GM21360 (cell line): ENCODE results near the gene CNIH3.
A peak's percentile ranks its signal among the peaks of the same experiment; 100 is the strongest.

Source experiments
- ATAC-seq: cut with Tn5 transposase; IDR thresholded peaks from one replicate; pipeline ENCODE4 v1.9.1; 2021; ENCODE audit warnings: mild to moderate bottlenecking, moderate library complexity; ENCODE audit not compliant: unreplicated experiment

CNIH3 gene

DNA sequence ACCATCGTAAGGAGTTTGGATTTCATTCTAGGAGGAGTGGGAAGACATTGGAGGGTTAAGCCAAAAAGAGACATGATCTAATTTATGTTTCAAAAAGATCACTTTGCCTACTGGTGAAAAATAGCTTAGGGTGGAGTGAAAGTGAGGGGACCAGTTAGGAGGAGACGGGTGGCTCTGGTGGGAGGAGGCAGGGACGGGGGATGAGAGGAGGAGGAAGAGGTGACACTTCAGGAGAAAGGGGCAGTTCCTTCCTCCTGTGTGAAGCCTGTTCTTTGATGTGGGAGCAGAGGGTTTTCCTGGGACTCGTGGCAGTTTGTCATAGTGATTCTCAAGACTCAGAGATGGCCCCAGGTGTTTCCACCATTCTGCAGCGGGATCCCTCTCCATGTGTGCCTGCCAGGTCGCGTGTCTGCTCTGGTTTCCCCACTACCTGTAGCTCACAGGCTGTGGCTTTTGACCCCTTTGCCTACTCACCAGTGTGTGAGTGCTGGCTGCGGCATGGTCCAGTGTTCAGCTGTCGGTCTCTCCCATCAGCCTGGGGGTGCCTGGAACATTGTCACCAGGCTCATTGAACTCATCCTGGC is 102.4 kb downstream of the CNIH3 start:
- no peak for ATAC-seq

DNA sequence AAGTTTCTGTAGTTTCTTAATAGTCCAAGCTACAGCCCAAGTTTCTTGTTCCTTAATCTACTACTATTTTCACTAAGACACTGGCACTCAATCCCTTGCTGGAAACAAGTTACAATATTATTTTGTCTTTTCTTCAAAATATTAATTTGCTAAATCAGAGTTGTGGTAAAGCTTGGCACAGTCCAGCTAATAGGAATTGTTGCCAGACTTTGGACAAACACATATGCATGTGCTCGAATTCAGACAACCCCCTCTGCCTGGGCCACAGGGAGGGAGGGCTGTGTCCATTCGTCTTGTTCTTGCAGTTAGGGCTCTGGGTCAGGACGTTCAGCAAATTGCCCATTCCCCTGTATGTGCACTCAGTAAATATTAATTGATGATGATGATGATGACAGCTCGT is 103.6 kb downstream of the CNIH3 start:
- no peak for ATAC-seq

DNA sequence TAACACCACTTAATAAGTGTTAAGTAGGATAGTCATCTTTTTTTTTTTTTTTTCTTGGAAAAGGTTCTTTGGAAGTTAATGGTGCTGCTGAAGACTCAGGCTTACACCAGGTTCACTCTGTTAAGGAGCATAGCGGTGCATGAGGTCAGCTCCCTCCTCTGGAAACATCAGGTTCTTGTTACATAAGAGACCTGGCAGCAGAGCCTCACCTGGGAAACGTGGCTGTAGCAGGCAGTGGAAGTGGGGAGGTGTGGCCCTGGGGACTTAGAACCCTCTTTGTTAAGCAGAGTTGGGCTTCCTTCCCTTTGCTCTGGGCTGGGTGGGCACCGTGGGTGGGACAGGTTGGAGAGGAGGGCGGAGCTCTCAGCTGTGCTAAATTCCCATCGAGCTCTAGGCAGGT is 104.1 kb downstream of the CNIH3 start:
- no peak for ATAC-seq

DNA sequence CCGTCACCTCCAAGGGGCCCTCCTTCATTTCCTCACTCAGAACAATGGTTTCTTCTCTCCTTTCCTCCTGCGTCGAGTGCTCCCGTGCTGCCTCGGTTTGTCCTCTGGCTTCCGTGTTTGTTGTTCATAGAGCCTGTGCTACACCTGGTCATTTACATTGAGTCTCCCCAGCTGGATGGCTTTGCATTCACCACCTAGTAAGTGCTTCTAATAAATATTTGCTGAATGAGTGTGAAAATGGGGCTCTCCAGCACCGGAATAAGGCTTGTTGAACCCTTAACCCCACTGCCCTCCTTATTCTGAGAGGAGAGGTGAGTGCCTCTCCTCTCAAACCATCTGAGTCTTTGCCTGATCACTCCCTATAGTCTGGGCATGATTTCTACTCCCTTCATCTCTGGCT is 104.9 kb downstream of the CNIH3 start:
- no peak for ATAC-seq

DNA sequence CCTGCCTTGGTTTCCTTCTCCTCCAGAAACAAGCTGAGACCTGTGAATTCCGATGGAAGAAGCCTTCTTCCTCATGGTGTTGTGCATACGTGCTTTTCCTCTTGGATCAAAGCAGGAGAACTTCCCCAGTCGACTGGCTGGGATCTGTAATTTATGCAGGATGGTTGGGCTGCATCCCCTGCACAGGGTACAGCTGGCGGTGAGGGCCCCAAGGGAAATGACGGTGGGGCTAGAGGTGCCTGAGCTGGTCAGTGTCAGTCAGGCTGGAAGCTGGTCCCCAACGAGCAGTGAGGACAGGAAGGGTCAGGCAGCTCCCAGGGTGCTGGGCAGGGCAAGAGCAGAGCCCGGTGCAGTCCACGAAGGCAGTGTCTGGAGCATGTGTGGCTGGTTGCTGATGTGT is 106.7 kb downstream of the CNIH3 start:
- ATAC-seq = no peak

DNA sequence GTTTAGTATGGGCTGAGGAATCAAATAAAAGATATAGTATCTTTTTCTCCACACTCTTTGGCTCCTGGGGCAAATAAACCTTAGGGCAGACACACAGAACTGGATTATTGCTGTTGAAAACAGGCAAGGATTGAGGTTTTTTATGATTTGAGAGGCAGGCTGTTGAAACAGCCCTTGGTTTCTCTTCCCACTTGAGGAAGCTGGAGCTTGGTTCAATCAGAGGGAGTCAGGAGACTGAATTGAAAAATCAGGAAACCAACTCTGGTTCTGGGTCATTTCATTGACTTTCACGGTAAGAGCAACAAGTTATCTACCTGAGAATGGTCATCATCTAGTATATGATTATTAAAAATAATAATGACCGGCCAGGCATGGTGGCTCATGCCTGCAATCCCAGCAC is 108.4 kb downstream of the CNIH3 start:
- ATAC-seq = no peak

DNA sequence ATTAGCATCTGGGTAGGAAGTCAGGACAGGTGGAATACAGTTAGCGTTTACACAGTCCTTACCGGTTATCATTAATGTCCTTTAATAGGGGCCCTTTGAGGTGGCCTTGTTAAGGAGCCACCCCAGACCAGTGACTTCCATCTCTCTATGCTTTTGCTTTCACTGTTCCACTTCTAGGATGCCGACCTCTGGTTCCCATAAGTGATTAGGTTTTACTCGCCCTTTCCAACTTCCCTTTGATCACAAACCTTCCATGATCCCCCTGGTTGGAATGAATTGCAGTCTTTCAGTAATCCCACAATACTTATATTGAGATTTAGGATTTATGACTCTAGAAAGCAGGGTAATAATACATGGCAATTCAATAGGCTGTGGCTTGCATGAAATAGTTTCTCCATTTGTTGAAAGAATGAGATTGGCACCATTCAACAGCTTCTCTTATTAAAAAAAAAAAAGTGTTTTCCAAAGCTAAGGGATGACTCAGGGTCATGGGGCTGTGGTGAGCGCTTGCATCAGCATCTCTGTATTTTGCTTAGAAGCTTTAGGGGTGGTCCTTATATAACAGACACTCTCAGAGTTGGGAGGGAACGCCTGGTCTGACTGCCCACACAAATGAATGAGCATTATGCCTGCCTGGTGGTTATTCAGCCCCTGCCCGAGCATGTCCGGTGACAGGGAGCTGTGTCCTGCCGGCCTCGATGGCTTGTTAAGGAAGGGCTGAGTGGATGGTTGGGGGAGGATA is 110.5 kb downstream of the CNIH3 start:
- ATAC-seq = no peak

DNA sequence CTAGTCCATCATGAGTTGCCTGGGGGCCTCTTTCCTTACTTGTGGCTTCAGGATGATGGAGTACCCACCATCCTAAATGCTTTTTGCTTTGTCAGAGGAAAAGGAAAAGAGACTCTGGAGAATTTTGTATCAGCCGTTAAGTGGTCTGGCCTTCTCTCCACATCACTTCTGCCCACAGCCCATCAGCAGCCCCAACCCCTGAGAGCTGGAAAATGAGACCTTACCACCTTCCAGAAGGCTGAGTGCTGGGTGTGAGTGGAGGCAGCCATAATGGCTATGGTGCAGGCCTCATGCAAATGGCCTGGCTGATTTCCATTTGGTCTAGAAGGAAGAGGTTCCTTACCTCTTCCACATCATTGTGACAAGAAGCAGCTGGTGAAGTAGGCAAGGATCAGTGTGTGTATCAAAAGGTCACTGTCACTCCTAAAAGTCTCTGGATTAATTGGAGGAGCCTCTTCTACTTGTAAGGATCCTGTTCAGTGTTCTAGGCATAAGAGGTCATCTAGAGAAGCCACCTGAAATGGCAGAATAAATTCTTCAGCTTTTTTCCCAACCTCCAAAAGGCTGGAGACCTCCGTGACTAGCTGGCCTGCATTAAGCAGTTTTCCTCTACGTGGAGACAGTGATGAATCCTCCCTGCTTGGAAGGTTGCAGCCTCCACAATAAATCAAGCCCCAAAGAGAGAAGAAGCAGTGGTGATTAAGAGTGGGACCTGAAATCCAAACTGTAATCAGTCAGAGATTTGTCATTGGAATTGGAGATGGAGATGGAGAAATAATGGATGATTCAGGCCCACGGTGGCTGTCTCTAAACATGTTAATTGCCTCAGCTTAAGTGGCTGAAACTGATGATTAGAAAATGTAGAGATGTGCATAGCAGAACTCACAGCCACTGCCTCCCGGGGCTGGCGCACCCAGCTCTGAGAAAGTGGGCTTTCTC is 111.5 kb downstream of the CNIH3 start:
- no peak for ATAC-seq

DNA sequence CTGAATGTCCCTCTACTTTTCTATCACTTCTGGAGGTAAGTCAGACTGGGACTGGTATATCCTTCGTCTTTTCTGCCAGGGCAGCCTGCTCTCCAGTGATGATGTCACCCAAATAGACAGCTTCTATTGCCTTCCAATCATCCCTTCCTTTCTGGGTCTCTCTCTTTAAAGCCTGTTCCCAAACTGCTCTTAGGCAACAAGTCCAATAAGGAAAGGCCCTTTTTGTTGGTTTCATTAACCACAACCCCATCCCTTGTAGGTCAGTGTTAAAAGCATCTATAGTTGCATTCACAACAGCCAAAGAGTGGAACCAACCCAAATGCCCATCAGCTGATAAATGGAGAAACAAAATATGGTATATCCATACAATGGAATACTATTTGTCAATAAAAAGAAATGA is 114.4 kb downstream of the CNIH3 start:
- no peak for ATAC-seq

DNA sequence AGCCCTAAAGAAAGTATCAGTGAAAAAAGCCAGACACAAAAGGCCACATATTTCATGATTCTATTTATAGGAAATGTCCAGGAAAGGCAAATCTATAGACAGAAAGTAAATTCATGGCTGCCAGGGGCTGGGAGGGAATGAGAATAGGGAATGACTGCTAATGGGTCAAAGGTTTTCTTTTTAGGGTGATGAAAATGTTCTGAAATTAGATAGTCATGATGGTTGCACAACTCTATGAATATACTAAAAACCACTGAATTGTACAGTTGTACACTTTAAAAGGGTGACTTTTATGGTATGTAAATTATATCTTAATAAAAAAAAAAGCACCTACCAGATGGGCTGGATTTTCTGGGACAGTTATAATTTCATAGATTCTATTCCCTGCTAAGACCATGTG is 114.8 kb downstream of the CNIH3 start:
- ATAC-seq = no peak

DNA sequence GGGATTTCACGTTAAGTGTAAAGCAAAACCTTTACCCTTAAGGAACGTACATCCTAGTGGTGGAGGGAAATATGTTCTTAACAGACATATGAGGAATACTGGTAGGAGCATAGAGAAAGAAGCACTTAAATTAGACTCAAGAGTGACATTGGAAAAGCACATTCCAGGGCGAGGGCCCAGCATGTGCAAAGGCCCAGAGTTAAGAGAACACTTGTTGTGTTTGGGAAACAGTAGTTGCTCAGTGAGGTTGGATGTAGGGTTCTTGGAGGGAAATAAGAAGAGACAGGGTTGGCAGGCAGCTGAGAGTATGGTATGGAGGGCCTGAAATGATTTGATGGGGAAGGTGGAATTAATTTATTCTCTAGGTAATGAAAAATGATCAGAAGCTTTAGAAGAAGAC is 115.5 kb downstream of the CNIH3 start:
- ATAC-seq = no peak

DNA sequence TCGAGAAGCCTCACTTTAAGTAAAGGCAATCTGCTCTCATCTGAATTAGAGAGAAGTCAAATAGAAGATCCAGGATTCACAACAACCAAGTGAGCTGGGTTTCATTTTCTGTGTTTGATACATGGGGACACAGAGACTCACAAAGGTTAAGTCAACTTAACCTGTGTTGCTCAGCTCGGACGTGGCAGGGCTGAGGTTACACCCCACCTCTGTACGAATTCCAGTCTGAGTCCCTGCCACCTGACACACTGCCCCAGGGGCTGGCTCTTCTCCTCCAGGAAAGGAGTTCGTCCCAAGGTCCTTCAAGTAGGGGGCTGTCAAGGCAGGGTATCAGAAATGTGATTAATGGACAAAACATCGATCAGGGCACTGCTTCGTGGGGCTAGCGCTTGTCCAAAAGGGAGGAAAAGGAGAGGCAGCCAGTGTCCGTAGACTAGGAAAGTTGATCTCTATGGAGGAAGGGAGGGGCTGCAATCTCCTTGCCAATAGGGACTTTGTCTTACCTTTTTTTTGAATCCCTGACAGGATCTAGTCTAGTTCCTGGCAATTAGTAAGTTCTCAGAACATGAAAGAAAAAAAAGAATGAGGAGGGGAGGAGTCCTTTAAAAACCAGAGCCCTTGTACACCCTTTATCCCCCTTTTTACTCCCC is 116.4 kb downstream of the CNIH3 start:
- ATAC-seq = no peak

DNA sequence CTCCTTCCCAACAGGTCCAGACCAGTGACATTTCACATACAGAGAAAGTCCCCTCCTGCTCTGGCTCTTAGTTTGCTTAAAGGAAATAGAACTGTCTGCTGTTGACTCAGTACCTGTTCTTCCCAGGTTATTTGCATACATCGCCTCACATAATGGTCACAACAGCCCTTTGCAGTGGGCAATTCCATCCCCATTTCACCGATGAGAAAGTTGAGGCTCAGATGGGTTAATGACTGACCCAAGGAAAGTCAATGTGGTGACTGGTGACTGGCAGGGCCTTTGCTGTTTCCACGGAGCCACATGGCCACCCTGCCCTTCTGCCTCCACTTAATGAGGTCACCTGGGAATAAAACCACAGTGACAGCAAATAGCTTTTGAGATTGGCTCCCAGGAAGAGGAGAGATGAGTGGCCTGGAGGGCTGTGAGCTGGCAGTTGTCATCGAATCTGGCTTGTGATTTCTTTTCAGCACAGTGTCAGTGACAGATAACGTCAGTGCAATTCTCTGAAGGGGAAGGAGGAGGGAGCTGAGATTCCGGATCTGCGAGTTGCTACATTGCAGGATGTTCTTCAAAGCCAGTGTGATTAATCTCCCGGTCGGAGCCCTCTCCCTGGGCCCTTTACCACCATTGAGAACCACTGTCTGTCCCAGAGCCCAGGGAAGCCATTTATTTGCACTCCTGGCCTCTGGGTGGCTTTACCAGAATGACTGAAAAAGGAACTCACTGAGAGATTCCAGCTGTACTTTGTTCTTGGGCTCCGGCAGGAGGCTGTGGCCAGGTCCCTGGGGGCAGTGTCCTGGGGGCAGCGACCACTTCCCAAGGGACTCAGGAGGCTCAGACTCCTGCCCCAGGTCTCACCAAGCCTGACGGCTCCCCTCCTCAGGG is 117.2 kb downstream of the CNIH3 start:
- peak; percentile 51 for ATAC-seq

DNA sequence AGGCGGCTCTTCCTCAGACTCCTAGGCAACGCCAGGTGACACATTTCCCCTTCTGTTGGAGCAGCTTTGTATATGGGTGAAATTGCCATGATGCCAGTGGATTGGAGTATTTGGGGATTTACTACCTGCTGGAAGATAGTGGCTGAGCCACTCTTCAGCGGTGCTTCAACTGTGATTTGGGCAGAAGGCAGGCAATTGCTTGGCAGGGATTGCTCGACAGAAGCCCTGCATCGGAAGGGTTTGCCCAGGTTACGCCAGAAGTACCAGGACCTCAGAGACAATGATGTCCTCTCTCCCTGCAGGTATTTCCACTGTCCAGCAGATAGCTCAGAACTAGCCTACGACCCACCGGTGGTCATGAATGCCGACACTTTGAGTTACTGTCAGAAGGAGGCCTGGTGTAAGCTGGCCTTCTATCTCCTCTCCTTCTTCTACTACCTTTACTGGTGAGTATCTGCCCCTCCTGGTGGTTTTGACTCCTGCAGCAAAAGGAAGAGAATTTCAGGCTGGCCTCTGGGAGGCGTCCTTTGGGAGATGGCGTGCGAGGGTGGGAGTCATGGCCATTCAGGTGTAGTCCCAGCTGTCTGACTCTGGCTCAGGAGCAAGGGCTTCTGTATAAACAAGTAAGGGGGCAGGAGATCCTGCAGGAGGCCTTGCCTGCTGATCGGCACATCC is 118.3 kb downstream of the CNIH3 start:
- ATAC-seq = no peak

DNA sequence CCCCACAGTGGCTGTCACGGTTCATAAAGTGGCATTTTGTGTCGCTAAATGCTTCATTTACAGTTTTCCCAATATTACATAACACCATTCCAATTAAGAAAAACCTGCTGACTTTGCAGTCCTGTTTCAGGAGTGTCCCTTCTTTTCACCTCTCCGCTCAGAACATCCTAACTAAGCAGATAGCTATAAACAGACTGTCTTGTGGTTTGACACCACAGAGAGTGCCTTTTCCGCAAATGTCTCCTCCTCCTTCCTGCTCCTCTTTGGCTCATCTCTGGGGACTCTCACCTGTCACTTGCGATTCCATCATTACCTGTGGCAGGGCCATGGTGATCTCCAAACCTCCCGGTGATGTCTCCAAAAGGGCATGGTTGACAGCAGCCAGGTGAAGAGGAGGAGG is 119.0 kb downstream of the CNIH3 start:
- ATAC-seq = no peak

DNA sequence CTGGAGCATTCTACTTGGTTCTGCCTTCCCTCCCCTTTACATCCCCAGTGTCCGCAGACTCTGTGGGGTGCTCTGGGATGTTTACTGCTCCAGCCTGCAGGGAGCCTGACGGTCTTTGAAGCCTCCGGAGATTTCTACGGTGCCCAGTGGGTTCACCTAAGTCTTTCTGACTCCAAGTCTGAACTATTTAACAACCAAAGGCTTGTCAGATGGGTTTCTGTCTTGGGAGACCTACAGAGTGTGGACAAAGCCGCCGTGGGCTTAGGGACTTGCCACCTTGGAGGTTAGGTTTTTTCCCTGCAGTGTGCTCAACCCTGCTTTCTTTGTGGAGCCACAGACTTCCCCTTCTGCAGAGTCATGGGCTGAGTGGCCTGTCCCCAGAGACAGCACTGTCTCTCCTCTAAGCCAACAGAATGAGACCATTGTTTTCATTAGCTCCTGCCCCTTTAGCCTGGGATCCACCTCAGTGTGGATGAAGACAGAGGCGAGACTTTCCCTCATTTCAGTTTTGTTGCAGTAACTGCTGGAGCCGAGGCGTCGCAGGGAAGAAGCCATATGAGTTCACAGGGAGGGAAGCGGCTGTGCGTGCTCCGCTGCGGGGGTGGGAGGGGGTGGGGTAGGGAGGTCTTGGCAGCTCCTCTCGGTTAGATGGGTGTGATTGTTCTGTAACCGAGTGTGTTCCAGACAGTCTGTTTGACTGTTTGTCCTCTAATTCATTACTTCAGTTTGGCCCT is 120.7 kb downstream of the CNIH3 start:
- peak; percentile 48 for ATAC-seq

DNA sequence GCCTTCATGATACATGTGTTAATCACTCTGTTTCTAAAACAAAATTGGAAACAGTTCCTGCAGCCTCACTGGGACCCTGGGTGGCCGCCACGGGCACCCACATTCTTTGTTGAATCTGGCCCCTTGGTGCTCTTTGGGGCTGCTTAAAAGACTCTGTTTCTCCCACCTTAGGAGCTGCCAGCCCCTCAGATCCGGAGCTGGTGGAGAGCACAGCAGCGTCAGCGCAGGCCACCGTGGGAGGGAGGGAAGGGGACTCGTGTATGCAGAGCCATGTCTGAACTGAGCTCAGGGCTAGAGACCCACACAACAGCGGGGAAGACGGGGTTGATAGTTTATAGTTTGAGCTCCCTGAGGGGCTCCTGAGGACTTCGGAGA is 121.2 kb downstream of the CNIH3 start:
- ATAC-seq = no peak

DNA sequence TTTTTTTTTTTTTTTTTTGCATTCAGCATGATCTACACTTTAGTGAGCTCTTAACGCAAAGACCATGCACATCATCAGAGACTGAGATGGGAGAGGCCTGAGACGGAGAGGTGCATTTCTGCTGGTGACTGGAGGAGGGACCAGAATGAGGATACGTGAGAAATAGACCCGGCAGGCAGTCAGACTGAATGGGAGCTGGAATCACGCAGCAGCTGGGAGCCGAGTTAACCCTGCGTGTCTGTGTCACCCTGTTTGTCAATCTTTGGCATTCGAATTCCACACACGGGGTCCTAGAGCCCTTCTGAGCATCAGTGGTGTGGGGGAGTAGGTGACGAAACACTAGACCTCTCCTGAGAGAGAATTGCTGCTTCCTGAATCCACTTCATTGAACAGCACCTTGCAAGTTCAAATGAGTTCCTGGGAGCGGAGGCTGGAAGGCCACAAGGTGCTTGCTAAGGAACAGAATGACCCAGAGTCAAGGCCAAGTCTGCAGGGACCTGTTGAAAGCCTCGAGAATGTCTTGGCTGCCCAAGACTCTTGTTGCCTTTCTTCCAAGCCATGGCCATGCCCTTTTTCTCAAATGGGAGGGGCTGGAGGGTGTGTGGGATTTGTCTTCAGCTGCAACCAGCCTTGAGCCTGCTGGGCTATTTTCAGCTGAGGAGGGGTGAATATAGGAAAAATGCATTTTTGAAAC is 123.3 kb downstream of the CNIH3 start:
- no peak for ATAC-seq
